ENCODE data around the gene TSSK1B.
"Not testable (repeated sequence)": the region's sequence is repeated elsewhere in the genome, so short reads cannot be mapped to it uniquely, and the experiment has no call there.

Gene TSSK1B

GRCh38 chr5:113434889-113435288 lies at the start of gene TSSK1B:
Gene TSSK1B, minus strand, starts transcription at chr5:113434989. Its CDS starts 150 bp downstream, at chr5:113434839.
- Histone ChIP-seq H3K27ac (no peak within 1 kb of the TSS), H3K4me3 (no peak within 1 kb of the TSS)
- no peak for TF ChIP-seq CTCF (IDR thresholded peaks at IDR 0.05)
- DNase-seq (ENCODE audit: low spot score): no peak

GRCh38 chr5:113480243-113480642 lies 45.5 kb upstream of the TSSK1B start:
- DNase-seq (ENCODE audit: low spot score): no peak
- Histone ChIP-seq H3K27ac (no peak overlapping the region), H3K4me3 (no peak overlapping the region)
- no peak for TF ChIP-seq CTCF (IDR thresholded peaks at IDR 0.05)

GRCh38 chr5:113478691-113479090 lies 43.9 kb upstream of the TSSK1B start:
- TF ChIP-seq CTCF (IDR thresholded peaks at IDR 0.05): no peak
- H3K27ac ChIP-seq: no peak overlapping the region
- DNase-seq (ENCODE audit: low spot score): no peak
- no peak overlapping the region for H3K4me3 ChIP-seq

GRCh38 chr5:113474100-113474728 lies 39.4 kb upstream of the TSSK1B start:
- TF ChIP-seq CTCF (IDR thresholded peaks at IDR 0.05): no peak
- Histone ChIP-seq H3K4me3 (no peak overlapping the region), H3K27ac (no peak overlapping the region)
- no peak for DNase-seq (ENCODE audit: low spot score)

GRCh38 chr5:113463032-113463431 lies 28.2 kb upstream of the TSSK1B start:
- TF ChIP-seq CTCF (IDR thresholded peaks at IDR 0.05): no peak
- Histone ChIP-seq H3K4me3 (no peak overlapping the region), H3K27ac (no peak overlapping the region)
- DNase-seq (ENCODE audit: low spot score): no peak

- H3K27ac ChIP-seq, H3K4me3 ChIP-seq: not testable (repeated sequence)
Measured at GRCh38 chr5:113457106-113457505, 22.3 kb upstream of the TSSK1B start.

GRCh38 chr5:113452941-113453340 lies 18.2 kb upstream of the TSSK1B start:
- no peak overlapping the region for H3K27ac ChIP-seq
- no peak for DNase-seq (ENCODE audit: low spot score)
- no peak for TF ChIP-seq CTCF (IDR thresholded peaks at IDR 0.05)
- no peak overlapping the region for H3K4me3 ChIP-seq

More at GRCh38 chr5:113457106-113457505, 22.3 kb upstream of the TSSK1B start:
- not testable (repeated sequence) for DNase-seq (ENCODE audit: low spot score)

All from coronary artery (tissue), 2 donors.